DMS 273 (cell line): ENCODE measurements around the gene NDE1.
"Not testable (repeated sequence)": the region's sequence is repeated elsewhere in the genome, so short reads cannot be mapped to it uniquely, and the experiment has no call there.

Experiments used
- DNase-seq: peaks from one replicate; lab custom pipeline; 2025; ENCODE audit not compliant: unreplicated experiment; lab: John Stamatoyannopoulos, UW

Gene NDE1

GRCh38 chr16:15620611-15621195, 29.3 kb upstream of the NDE1 start:
- DNase-seq: no peak

GRCh38 chr16:15621456-15621855, 28.6 kb upstream of the NDE1 start:
- DNase-seq: no peak

- no peak for DNase-seq
Measured at GRCh38 chr16:15621889-15622288, 28.2 kb upstream of the NDE1 start.

- DNase-seq: no peak
Measured at GRCh38 chr16:15631730-15632409, 18.2 kb upstream of the NDE1 start.

GRCh38 chr16:15635926-15636325, 14.1 kb upstream of the NDE1 start:
- no peak for DNase-seq

- DNase-seq: no peak
Measured at GRCh38 chr16:15636392-15636873, 13.6 kb upstream of the NDE1 start.

GRCh38 chr16:15639061-15639568, 10.9 kb upstream of the NDE1 start:
- DNase-seq: no peak

- no peak for DNase-seq
Measured at GRCh38 chr16:15640966-15641365, 9.1 kb upstream of the NDE1 start.

- DNase-seq: no peak
Measured at GRCh38 chr16:15641753-15642556, 8.1 kb upstream of the NDE1 start.

- DNase-seq: peak; percentile 84
Measured at GRCh38 chr16:15642557-15643047, 7.4 kb upstream of the NDE1 start.

GRCh38 chr16:15643048-15643945, 6.7 kb upstream of the NDE1 start, which contains the start of gene MARF1:
Gene MARF1 (minus strand): TSS chr16:15643154. CDS start chr16:15639233, 3,921 bp downstream.
- peak; percentile 98 for DNase-seq

- no peak for DNase-seq
Measured at GRCh38 chr16:15643946-15644250, 6.1 kb upstream of the NDE1 start.

GRCh38 chr16:15644267-15644961, 5.6 kb upstream of the NDE1 start:
- peak; percentile 74 for DNase-seq

GRCh38 chr16:15644962-15645465, 5.0 kb upstream of the NDE1 start:
- DNase-seq: peak; percentile 59

GRCh38 chr16:15646557-15647293, 3.3 kb upstream of the NDE1 start:
- DNase-seq: not testable (repeated sequence)

GRCh38 chr16:15647294-15648014, 2.6 kb upstream of the NDE1 start:
- DNase-seq: no peak

GRCh38 chr16:15648135-15648730, 1.8 kb upstream of the NDE1 start:
- no peak for DNase-seq

GRCh38 chr16:15649311-15649710, 734 bp upstream of the NDE1 start:
- not testable (repeated sequence) for DNase-seq
